Muscle of leg (tissue), 11 donors: Measurements from ENCODE around the gene VPS50. TPM values are rescaled to one million over a fixed set of nuclear protein-coding genes. Genes with fewer than 3 reads are reported as not detected.

ENCODE experiments used
- DNase-seq: peaks from one replicate; pipeline ENCODE4 v3.0.0; 2013
- H3K27ac ChIP-seq: one replicate; pipeline ENCODE4 v1.5.1; 2013; ENCODE audit warnings: mild to moderate bottlenecking, low read length, control low read depth
- H3K27me3 ChIP-seq: one replicate; pipeline ENCODE4 v1.6.1; 2013; ENCODE audit warnings: low read length; ENCODE audit not compliant: control insufficient read depth, insufficient read depth
- H3K36me3 ChIP-seq: one replicate; pipeline ENCODE4 v1.6.1; 2013; ENCODE audit warnings: low read length; ENCODE audit not compliant: control insufficient read depth, insufficient read depth
- H3K4me1 ChIP-seq: one replicate; pipeline ENCODE4 v1.6.1; 2013; ENCODE audit warnings: low read length; ENCODE audit not compliant: control insufficient read depth, insufficient read depth
- H3K4me3 ChIP-seq: one replicate; pipeline ENCODE4 v1.5.1; 2013; ENCODE audit warnings: low read length, control low read depth
- H3K9me3 ChIP-seq: replicated peaks from 2 replicates; pipeline ENCODE4 v1.6.1; 2013; ENCODE audit warnings: low read depth, low read length; ENCODE audit not compliant: control insufficient read depth
- WGBS: methylation state at CpG from one replicate; pipeline ENCODE4 v1.1.5; 2013; ENCODE audit warnings: missing lambda C conversion rate; ENCODE audit not compliant: insufficient coverage; 5-methylcytosine and 5-hydroxymethylcytosine counted together
- polyA plus RNA-seq, 8 donors: library from polyadenylated mRNA; unstranded; fragments of 120-200 nt; gene quantifications; one replicate each; pipeline versions ENCODE4 v1.2.1 to v1.2.3, GENCODE V29; 2013; ENCODE audit warnings: inconsistent platforms in 1 of 8, low replicate concordance in 1 of 8; ENCODE audit not compliant: insufficient read length in 8 of 8, insufficient read depth in 1 of 8
- total RNA-seq: library from RNA; stranded (reverse); fragments of 120-200 nt; gene quantifications from one replicate; pipeline ENCODE4 v1.2.4, GENCODE V29; 2013

Gene VPS50
- total and polyA plus RNA-seq, 9 donors: 12.7 to 25.5 (median 17.1) TPM

GRCh38 chr7:93284908-93285307 lies 52.7 kb downstream of the VPS50 start:
- no peak overlapping the region for H3K27ac ChIP-seq
- no peaks in the 10 kb centered on the region for H3K4me1 ChIP-seq
- no peaks in the 10 kb centered on the region for H3K9me3 ChIP-seq
- no CpG with 5 or more reads among the region's 1 CpG for WGBS
- peaks cover 4% of the 10 kb centered on the region for H3K36me3 ChIP-seq
- no peak overlapping the region for H3K4me3 ChIP-seq
- no peaks in the 10 kb centered on the region for H3K27me3 ChIP-seq
- no peak for DNase-seq

GRCh38 chr7:93293229-93293628 lies 61.1 kb downstream of the VPS50 start:
- no peaks in the 10 kb centered on the region for H3K9me3 ChIP-seq
- no peaks in the 10 kb centered on the region for H3K36me3 ChIP-seq
- no peak for DNase-seq
- no peak overlapping the region for H3K27ac ChIP-seq
- H3K4me1 ChIP-seq: no peaks in the 10 kb centered on the region
- H3K4me3 ChIP-seq: no peak overlapping the region
- no CpG with 5 or more reads among the region's 2 CpGs for whole genome bisulfite sequencing
- no peaks in the 10 kb centered on the region for H3K27me3 ChIP-seq

GRCh38 chr7:93298206-93298605 lies 66.0 kb downstream of the VPS50 start:
- DNase-seq: no peak
- no peak overlapping the region for H3K27ac ChIP-seq
- no peaks in the 10 kb centered on the region for H3K27me3 ChIP-seq
- no peaks in the 10 kb centered on the region for H3K4me1 ChIP-seq
- WGBS: no CpG with 5 or more reads among the region's 1 CpG
- H3K9me3 ChIP-seq: no peaks in the 10 kb centered on the region
- no peaks in the 10 kb centered on the region for H3K36me3 ChIP-seq
- no peak overlapping the region for H3K4me3 ChIP-seq

- Histone ChIP-seq H3K4me3 (no peak overlapping the region), H3K27ac (no peak overlapping the region), H3K27me3 (no peaks in the 10 kb centered on the region), H3K4me1 (no peaks in the 10 kb centered on the region), H3K36me3 (no peaks in the 10 kb centered on the region), H3K9me3 (no peaks in the 10 kb centered on the region)
- DNase-seq: no peak
- no CpG with 5 or more reads among the region's 2 CpGs for WGBS
Observed at GRCh38 chr7:93298671-93299070, 66.5 kb downstream of the VPS50 start.

- no CpG with 5 or more reads among the region's 2 CpGs for WGBS
- H3K36me3 ChIP-seq: no peaks in the 10 kb centered on the region
- no peaks in the 10 kb centered on the region for H3K9me3 ChIP-seq
- H3K4me1 ChIP-seq: no peaks in the 10 kb centered on the region
- no peak overlapping the region for H3K27ac ChIP-seq
- no peak overlapping the region for H3K4me3 ChIP-seq
- H3K27me3 ChIP-seq: no peaks in the 10 kb centered on the region
- no peak for DNase-seq
Observed at GRCh38 chr7:93301736-93302135, 69.6 kb downstream of the VPS50 start.

- Histone ChIP-seq H3K4me1 (no peaks in the 10 kb centered on the region), H3K36me3 (no peaks in the 10 kb centered on the region)
Observed at GRCh38 chr7:93307131-93307660, 75.0 kb downstream of the VPS50 start.

GRCh38 chr7:93307943-93308342 lies 75.8 kb downstream of the VPS50 start:
- Histone ChIP-seq H3K27me3 (no peaks in the 10 kb centered on the region), H3K4me3 (no peak overlapping the region), H3K9me3 (no peaks in the 10 kb centered on the region), H3K36me3 (peaks cover 3% of the 10 kb centered on the region), H3K4me1 (no peaks in the 10 kb centered on the region), H3K27ac (no peak overlapping the region)
- no peak for DNase-seq
- WGBS: no CpG with 5 or more reads among the region's 1 CpG

More at GRCh38 chr7:93307131-93307660, 75.0 kb downstream of the VPS50 start:
- H3K9me3 ChIP-seq: no peaks in the 10 kb centered on the region
- H3K4me3 ChIP-seq: no peak overlapping the region
- no peaks in the 10 kb centered on the region for H3K27me3 ChIP-seq
- no peak for DNase-seq
- WGBS: 100% methylated on average over 3 of the region's 5 CpGs
- no peak overlapping the region for H3K27ac ChIP-seq

GRCh38 chr7:93310346-93310745 lies 78.2 kb downstream of the VPS50 start:
- WGBS: 84% methylated on average over 2 of the region's 4 CpGs
- H3K36me3 ChIP-seq: peaks cover 5% of the 10 kb centered on the region

GRCh38 chr7:93314449-93314848 lies 82.3 kb downstream of the VPS50 start:
- Histone ChIP-seq H3K9me3 (no peaks in the 10 kb centered on the region), H3K4me3 (no peak overlapping the region), H3K27ac (no peak overlapping the region), H3K36me3 (peaks cover 5% of the 10 kb centered on the region), H3K27me3 (no peaks in the 10 kb centered on the region), H3K4me1 (no peaks in the 10 kb centered on the region)
- no peak for DNase-seq
- WGBS: 80% methylated on average over 1 of the region's 3 CpGs

More at GRCh38 chr7:93310346-93310745, 78.2 kb downstream of the VPS50 start:
- no peak overlapping the region for H3K4me3 ChIP-seq
- no peaks in the 10 kb centered on the region for H3K4me1 ChIP-seq
- DNase-seq: no peak
- no peak overlapping the region for H3K27ac ChIP-seq
- no peaks in the 10 kb centered on the region for H3K9me3 ChIP-seq
- no peaks in the 10 kb centered on the region for H3K27me3 ChIP-seq

- no peaks in the 10 kb centered on the region for H3K4me1 ChIP-seq
- H3K27me3 ChIP-seq: no peaks in the 10 kb centered on the region
- H3K4me3 ChIP-seq: no peak overlapping the region
- H3K27ac ChIP-seq: no peak overlapping the region
- WGBS: 92% methylated on average over 2 of the region's 2 CpGs
- no peak for DNase-seq
- H3K9me3 ChIP-seq: no peaks in the 10 kb centered on the region
- peaks cover 9% of the 10 kb centered on the region for H3K36me3 ChIP-seq
Observed at GRCh38 chr7:93315896-93316295, 83.7 kb downstream of the VPS50 start.

GRCh38 chr7:93316730-93317129 lies 84.6 kb downstream of the VPS50 start:
- H3K9me3 ChIP-seq: no peaks in the 10 kb centered on the region
- no peak overlapping the region for H3K27ac ChIP-seq
- H3K27me3 ChIP-seq: no peaks in the 10 kb centered on the region
- no peaks in the 10 kb centered on the region for H3K4me1 ChIP-seq
- no peak overlapping the region for H3K4me3 ChIP-seq
- no peak for DNase-seq
- peaks cover 11% of the 10 kb centered on the region for H3K36me3 ChIP-seq
